ENCODE measurements around the gene PCDH11Y.
"Not testable (repeated sequence)": the region's sequence is repeated elsewhere in the genome, so short reads cannot be mapped to it uniquely, and the experiment has no call there.

The PCDH11Y gene

GRCh38 chrY:5000057-5000456, at the start of gene PCDH11Y:
Gene PCDH11Y (plus strand): TSS chrY:5000296. CDS start chrY:5057100, 56,804 bp downstream.
- H3K4me3 ChIP-seq (ENCODE audit: low read length); H3F3A ChIP-seq (ENCODE audit: insufficient read depth, low read length); H3K79me2 ChIP-seq (ENCODE audit: low read length); H3K9me3 ChIP-seq (replicated peaks; ENCODE audit: insufficient read depth, low read length); H3K36me3 ChIP-seq (replicated peaks; ENCODE audit: insufficient read depth, low read length); H3K27ac ChIP-seq (ENCODE audit: low read length); H2AFZ ChIP-seq (ENCODE audit: low read length); H3K4me2 ChIP-seq (ENCODE audit: low read depth, low read length); H3K4me1 ChIP-seq (ENCODE audit: low read length); H3K27me3 ChIP-seq (replicated peaks; ENCODE audit: insufficient read depth, low read length); H4K20me1 ChIP-seq (ENCODE audit: insufficient read depth, low read length); H3K9ac ChIP-seq (ENCODE audit: low read length); DNase-seq; H3K9me2 ChIP-seq (replicated peaks; ENCODE audit: insufficient read depth, low read length): not testable (repeated sequence)

GRCh38 chrY:4967894-4968293, 32.2 kb upstream of the PCDH11Y start:
- H4K20me1 ChIP-seq (ENCODE audit: insufficient read depth, low read length); H2AFZ ChIP-seq (ENCODE audit: low read length); H3K4me2 ChIP-seq (ENCODE audit: low read depth, low read length); H3K4me1 ChIP-seq (ENCODE audit: low read length); H3K79me2 ChIP-seq (ENCODE audit: low read length); H3K36me3 ChIP-seq (replicated peaks; ENCODE audit: insufficient read depth, low read length); H3K4me3 ChIP-seq (ENCODE audit: low read length); H3K9me3 ChIP-seq (replicated peaks; ENCODE audit: insufficient read depth, low read length); H3K27me3 ChIP-seq (replicated peaks; ENCODE audit: insufficient read depth, low read length); H3K9me2 ChIP-seq (replicated peaks; ENCODE audit: insufficient read depth, low read length); H3F3A ChIP-seq (ENCODE audit: insufficient read depth, low read length); DNase-seq; H3K9ac ChIP-seq (ENCODE audit: low read length); H3K27ac ChIP-seq (ENCODE audit: low read length): not testable (repeated sequence)

- H3K4me1 ChIP-seq (ENCODE audit: low read length); H2AFZ ChIP-seq (ENCODE audit: low read length); DNase-seq; H3K36me3 ChIP-seq (replicated peaks; ENCODE audit: insufficient read depth, low read length); H3K9me2 ChIP-seq (replicated peaks; ENCODE audit: insufficient read depth, low read length); H3K27ac ChIP-seq (ENCODE audit: low read length); H3K4me2 ChIP-seq (ENCODE audit: low read depth, low read length); H3K9me3 ChIP-seq (replicated peaks; ENCODE audit: insufficient read depth, low read length); H3K9ac ChIP-seq (ENCODE audit: low read length); H4K20me1 ChIP-seq (ENCODE audit: insufficient read depth, low read length); H3F3A ChIP-seq (ENCODE audit: insufficient read depth, low read length); H3K4me3 ChIP-seq (ENCODE audit: low read length); H3K27me3 ChIP-seq (replicated peaks; ENCODE audit: insufficient read depth, low read length); H3K79me2 ChIP-seq (ENCODE audit: low read length): not testable (repeated sequence)
These were observed 8.2 kb upstream of the PCDH11Y start for GRCh38 chrY:4991743-4992400.

GRCh38 chrY:4994892-4995291, 5.2 kb upstream of the PCDH11Y start:
- not testable (repeated sequence) for H3K9me3 ChIP-seq (replicated peaks; ENCODE audit: insufficient read depth, low read length); H3K27me3 ChIP-seq (replicated peaks; ENCODE audit: insufficient read depth, low read length); H3F3A ChIP-seq (ENCODE audit: insufficient read depth, low read length); H3K4me2 ChIP-seq (ENCODE audit: low read depth, low read length); H3K27ac ChIP-seq (ENCODE audit: low read length); H3K9me2 ChIP-seq (replicated peaks; ENCODE audit: insufficient read depth, low read length); H4K20me1 ChIP-seq (ENCODE audit: insufficient read depth, low read length); H3K36me3 ChIP-seq (replicated peaks; ENCODE audit: insufficient read depth, low read length); H3K4me3 ChIP-seq (ENCODE audit: low read length); H3K79me2 ChIP-seq (ENCODE audit: low read length); H3K9ac ChIP-seq (ENCODE audit: low read length); H2AFZ ChIP-seq (ENCODE audit: low read length); H3K4me1 ChIP-seq (ENCODE audit: low read length); DNase-seq

- DNase-seq; H3K27me3 ChIP-seq (replicated peaks; ENCODE audit: insufficient read depth, low read length); H3K4me2 ChIP-seq (ENCODE audit: low read depth, low read length); H4K20me1 ChIP-seq (ENCODE audit: insufficient read depth, low read length); H3K9ac ChIP-seq (ENCODE audit: low read length); H3F3A ChIP-seq (ENCODE audit: insufficient read depth, low read length); H3K36me3 ChIP-seq (replicated peaks; ENCODE audit: insufficient read depth, low read length); H3K4me3 ChIP-seq (ENCODE audit: low read length); H2AFZ ChIP-seq (ENCODE audit: low read length); H3K27ac ChIP-seq (ENCODE audit: low read length); H3K79me2 ChIP-seq (ENCODE audit: low read length); H3K9me2 ChIP-seq (replicated peaks; ENCODE audit: insufficient read depth, low read length); H3K9me3 ChIP-seq (replicated peaks; ENCODE audit: insufficient read depth, low read length); H3K4me1 ChIP-seq (ENCODE audit: low read length): not testable (repeated sequence)
These were observed 2.5 kb downstream of the PCDH11Y start for GRCh38 chrY:5002476-5003184.

- not testable (repeated sequence) for H3K9ac ChIP-seq (ENCODE audit: low read length); H4K20me1 ChIP-seq (ENCODE audit: insufficient read depth, low read length); H3K9me3 ChIP-seq (replicated peaks; ENCODE audit: insufficient read depth, low read length); H3K4me3 ChIP-seq (ENCODE audit: low read length); H3K9me2 ChIP-seq (replicated peaks; ENCODE audit: insufficient read depth, low read length); H3K4me1 ChIP-seq (ENCODE audit: low read length); H3K27ac ChIP-seq (ENCODE audit: low read length); H3K79me2 ChIP-seq (ENCODE audit: low read length); H3K27me3 ChIP-seq (replicated peaks; ENCODE audit: insufficient read depth, low read length); H2AFZ ChIP-seq (ENCODE audit: low read length); H3K4me2 ChIP-seq (ENCODE audit: low read depth, low read length); DNase-seq; H3K36me3 ChIP-seq (replicated peaks; ENCODE audit: insufficient read depth, low read length); H3F3A ChIP-seq (ENCODE audit: insufficient read depth, low read length)
These were observed 39.0 kb downstream of the PCDH11Y start for GRCh38 chrY:5038972-5039523.

GRCh38 chrY:5083017-5083416, 82.9 kb downstream of the PCDH11Y start:
- not testable (repeated sequence) for H2AFZ ChIP-seq (ENCODE audit: low read length); H3K79me2 ChIP-seq (ENCODE audit: low read length); H3K9ac ChIP-seq (ENCODE audit: low read length); H3K9me2 ChIP-seq (replicated peaks; ENCODE audit: insufficient read depth, low read length); H4K20me1 ChIP-seq (ENCODE audit: insufficient read depth, low read length); H3K36me3 ChIP-seq (replicated peaks; ENCODE audit: insufficient read depth, low read length); H3K9me3 ChIP-seq (replicated peaks; ENCODE audit: insufficient read depth, low read length); H3K4me1 ChIP-seq (ENCODE audit: low read length); H3K4me3 ChIP-seq (ENCODE audit: low read length); H3K27me3 ChIP-seq (replicated peaks; ENCODE audit: insufficient read depth, low read length); H3K27ac ChIP-seq (ENCODE audit: low read length); H3K4me2 ChIP-seq (ENCODE audit: low read depth, low read length); H3F3A ChIP-seq (ENCODE audit: insufficient read depth, low read length); DNase-seq

GRCh38 chrY:5182998-5183397, 182.9 kb downstream of the PCDH11Y start:
- not testable (repeated sequence) for H3K27ac ChIP-seq (ENCODE audit: low read length); H3K9ac ChIP-seq (ENCODE audit: low read length); H3K9me2 ChIP-seq (replicated peaks; ENCODE audit: insufficient read depth, low read length); H3F3A ChIP-seq (ENCODE audit: insufficient read depth, low read length); H3K36me3 ChIP-seq (replicated peaks; ENCODE audit: insufficient read depth, low read length); H3K27me3 ChIP-seq (replicated peaks; ENCODE audit: insufficient read depth, low read length); H3K9me3 ChIP-seq (replicated peaks; ENCODE audit: insufficient read depth, low read length); DNase-seq; H3K4me1 ChIP-seq (ENCODE audit: low read length); H3K4me2 ChIP-seq (ENCODE audit: low read depth, low read length); H3K79me2 ChIP-seq (ENCODE audit: low read length); H2AFZ ChIP-seq (ENCODE audit: low read length); H3K4me3 ChIP-seq (ENCODE audit: low read length); H4K20me1 ChIP-seq (ENCODE audit: insufficient read depth, low read length)
